B cell (primary cell): ENCODE results near the gene SCG2. TPM values are rescaled to one million over a fixed set of nuclear protein-coding genes. Genes with fewer than 3 reads are reported as not detected.

ENCODE experiments used
- ATAC-seq: fragments of 200-7000 bp; cut with Tn5 transposase; one replicate; pipeline ENCODE4 v1.10.0; 2021; ENCODE audit warnings: low read depth, mild to moderate bottlenecking, moderate number of reproducible peaks, moderate library complexity
- CTCF ChIA-PET: fragments of 350-600 bp; sonication (Branson Sonifier 250); formaldehyde crosslinking; loops from one replicate; lab custom pipeline; 2021; ENCODE audit warnings: antibody characterized with exemption, inconsistent platforms; lab: Charles Lee
- POLR2A ChIA-PET: fragments of 350-600 bp; sonication (Branson Sonifier 250); formaldehyde crosslinking; loops from one replicate; lab custom pipeline; 2021; ENCODE audit warnings: antibody characterized with exemption; lab: Charles Lee
- DNase-seq: peaks from one replicate; pipeline ENCODE4 v3.0.0; 2013
- H2AFZ ChIP-seq: 2 replicates; pipeline ENCODE4 v1.6.1; 2012; ENCODE audit warnings: mild to moderate bottlenecking, low read depth, low read length; ENCODE audit not compliant: insufficient read depth, poor library complexity, severe bottlenecking
- H3K27ac ChIP-seq, 2 donors: 1 replicate in 1 of 2; 2 replicates in 1 of 2; pipeline ENCODE4 v1.5.1; 2012 to 2013; ENCODE audit warnings: low read length in 2 of 2, mild to moderate bottlenecking in 2 of 2, moderate library complexity in 1 of 2
- H3K27me3 ChIP-seq, 4 experiments: fragments of 200-600 bp in 1 of 4; sonication (generic) in 1 of 4; replicated peaks in 1 of 4; 1 replicate in 2 of 4; 2 replicates in 2 of 4; pipeline versions ENCODE4 v1.6.1 to v1.7.0; 2013 to 2016; ENCODE audit warnings: low read length in 3 of 4, mild to moderate bottlenecking in 2 of 4, mixed read lengths in 1 of 4, moderate library complexity in 1 of 4; ENCODE audit not compliant: insufficient read depth in 4 of 4, control insufficient read depth in 3 of 4; ENCODE audit errors: control extremely low read depth in 1 of 4
- H3K36me3 ChIP-seq, 2 experiments: replicated peaks in 1 of 2; 1 replicate in 1 of 2; 2 replicates in 1 of 2; pipeline versions ENCODE4 v1.6.1 to v1.7.1; 2013; ENCODE audit warnings: low read length in 1 of 2; ENCODE audit not compliant: insufficient read depth in 2 of 2, control insufficient read depth in 1 of 2; ENCODE audit errors: control extremely low read depth in 1 of 2, extremely low read depth in 1 of 2
- H3K4me1 ChIP-seq, 2 donors: fragments of 200-600 bp in 1 of 2; sonication (generic) in 1 of 2; 1 replicate in 1 of 2; 2 replicates in 1 of 2; pipeline versions ENCODE4 v1.5.1 to v1.6.1; 2013 to 2017; ENCODE audit warnings: low read length in 2 of 2; ENCODE audit not compliant: control insufficient read depth in 2 of 2, insufficient read depth in 2 of 2
- H3K4me2 ChIP-seq: replicated peaks from 2 replicates; pipeline ENCODE3; 2012; ENCODE audit warnings: mild to moderate bottlenecking, low read depth, low read length; ENCODE audit not compliant: poor library complexity, severe bottlenecking
- H3K4me3 ChIP-seq, 5 experiments: fragments of 200-600 bp in 1 of 5; sonication (generic) in 1 of 5; 1 replicate in 3 of 5; 2 replicates in 2 of 5; pipeline versions ENCODE4 v1.5.1 to v1.7.0; 2011 to 2016; ENCODE audit warnings: low read length in 4 of 5, mild to moderate bottlenecking in 4 of 5, low read depth in 2 of 5, control low read depth in 1 of 5, moderate library complexity in 1 of 5; ENCODE audit not compliant: insufficient read depth in 1 of 5; ENCODE audit errors: control extremely low read depth in 1 of 5, extremely low read depth in 1 of 5
- H3K79me2 ChIP-seq: fragments of 200-600 bp; sonication (generic); one replicate; pipeline ENCODE4 v1.6.0; 2016; ENCODE audit warnings: low read length; ENCODE audit not compliant: control insufficient read depth, insufficient read depth
- H3K9ac ChIP-seq: fragments of 200-600 bp; sonication (generic); 2 replicates; pipeline ENCODE4 v1.6.1; 2017; ENCODE audit warnings: mild to moderate bottlenecking, low read length, moderate library complexity
- H3K9me3 ChIP-seq, 3 donors: one replicate each; pipeline versions ENCODE4 v1.6.1 to v1.7.1; 2013; ENCODE audit warnings: low read length in 2 of 3; ENCODE audit not compliant: control insufficient read depth in 2 of 3, insufficient read depth in 1 of 3; ENCODE audit errors: control extremely low read depth in 1 of 3
- H4K20me1 ChIP-seq: 2 replicates; pipeline ENCODE4 v1.6.0; 2012; ENCODE audit warnings: mild to moderate bottlenecking, low read length; ENCODE audit not compliant: insufficient read depth, control insufficient read depth, poor library complexity, severe bottlenecking
- H3K27ac Mint-ChIP-seq: one replicate; pipeline ENCODE4 v1.8.0; 2021; ENCODE audit warnings: mixed read lengths
- H3K27me3 Mint-ChIP-seq: one replicate; pipeline ENCODE4 v1.8.0; 2021; ENCODE audit warnings: mixed read lengths
- H3K4me1 Mint-ChIP-seq: one replicate; pipeline ENCODE4 v1.8.0; 2021; ENCODE audit warnings: mixed read lengths
- H3K4me3 Mint-ChIP-seq: one replicate; pipeline ENCODE4 v1.8.0; 2021; ENCODE audit warnings: mixed read lengths
- H3K9me3 Mint-ChIP-seq: one replicate; pipeline ENCODE4 v1.8.0; 2022; ENCODE audit warnings: mixed read lengths; ENCODE audit not compliant: insufficient read depth
- EZH2 ChIP-seq: IDR thresholded peaks from 2 replicates; pipeline ENCODE4 v1.6.1; 2012; ENCODE audit warnings: borderline replicate concordance, low read depth, mild to moderate bottlenecking, moderate library complexity, low read length; ENCODE audit not compliant: insufficient read depth, poor library complexity, severe bottlenecking
- WGBS: methylation state at CpG from one replicate; pipeline ENCODE4 v1.1.5; 2013; ENCODE audit warnings: missing lambda C conversion rate; ENCODE audit not compliant: insufficient coverage; 5-methylcytosine and 5-hydroxymethylcytosine counted together
- intact Hi-C: fragments of 100-400 bp; cut with micrococcal nuclease; formaldehyde crosslinking; loops from one replicate; pipeline ENCODE4 v1.10.0; 2022
- polyA plus RNA-seq: library from polyadenylated mRNA; depleted of rRNA; stranded (reverse); fragments of >200 nt; gene quantifications from 2 replicates; pipeline ENCODE4 v1.2.3, GENCODE V29; 2012
- total RNA-seq, 2 donors: library from RNA; stranded (reverse); fragments of 120-200 nt in 1 of 2; gene quantifications; 1 replicate in 1 of 2; 2 replicates in 1 of 2; pipeline versions ENCODE4 v1.2.3 to v1.2.4, GENCODE V29; 2013 to 2022
- TF ChIP-seq, protein P1 (sequence below): fragments of 200-600 bp; IDR thresholded peaks from one replicate; pipeline ENCODE4 v1.8.0; 2022; ENCODE audit warnings: antibody characterized with exemption, mild to moderate bottlenecking

SCG2 gene
- total and polyA plus RNA-seq, 2 donors (not counting 1 experiment from before 2014, with no cell fraction given), result 0.12 to 0.44 TPM

DNA sequence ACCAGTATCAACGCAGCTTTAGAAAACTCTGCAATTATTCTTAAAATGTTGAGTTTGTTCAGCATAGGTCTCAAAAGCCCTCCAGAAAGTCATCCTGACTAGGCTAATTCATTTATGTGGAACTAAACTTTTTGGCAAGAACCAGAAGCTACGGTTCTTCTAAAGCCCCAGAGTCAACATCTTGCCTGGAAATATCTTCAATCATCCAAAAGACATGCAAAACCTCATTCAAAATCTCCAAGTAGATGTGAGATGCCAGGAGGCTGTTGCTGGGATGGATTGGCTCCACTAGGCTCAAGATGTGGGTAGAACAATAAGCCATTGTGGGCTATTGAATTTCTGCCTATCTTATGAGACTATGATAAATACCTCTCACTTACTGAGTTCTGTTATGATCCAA, 2.1 kb upstream of the SCG2 start:
- Mint-ChIP-seq H3K4me1 (peaks cover 2% of the 10 kb centered on the region), H3K27ac (no peak overlapping the region), H3K27me3 (peaks cover 17% of the 10 kb centered on the region), H3K9me3 (no peaks in the 10 kb centered on the region), H3K4me3 (no peak overlapping the region)
- Histone ChIP-seq H3K27me3 (no peaks in the 10 kb centered on the region), H3K4me3 (no peak overlapping the region), H2AFZ (no peak overlapping the region), H3K9me3 (no peaks in the 10 kb centered on the region), H4K20me1 (no peaks in the 10 kb centered on the region), H3K4me1 (no peaks in the 10 kb centered on the region), H3K4me2 (no peak overlapping the region), H3K27ac (no peak overlapping the region), H3K36me3 (no peaks in the 10 kb centered on the region), H3K9ac (no peak overlapping the region), H3K79me2 (no peaks in the 10 kb centered on the region)
- TF ChIP-seq, protein P1, sequence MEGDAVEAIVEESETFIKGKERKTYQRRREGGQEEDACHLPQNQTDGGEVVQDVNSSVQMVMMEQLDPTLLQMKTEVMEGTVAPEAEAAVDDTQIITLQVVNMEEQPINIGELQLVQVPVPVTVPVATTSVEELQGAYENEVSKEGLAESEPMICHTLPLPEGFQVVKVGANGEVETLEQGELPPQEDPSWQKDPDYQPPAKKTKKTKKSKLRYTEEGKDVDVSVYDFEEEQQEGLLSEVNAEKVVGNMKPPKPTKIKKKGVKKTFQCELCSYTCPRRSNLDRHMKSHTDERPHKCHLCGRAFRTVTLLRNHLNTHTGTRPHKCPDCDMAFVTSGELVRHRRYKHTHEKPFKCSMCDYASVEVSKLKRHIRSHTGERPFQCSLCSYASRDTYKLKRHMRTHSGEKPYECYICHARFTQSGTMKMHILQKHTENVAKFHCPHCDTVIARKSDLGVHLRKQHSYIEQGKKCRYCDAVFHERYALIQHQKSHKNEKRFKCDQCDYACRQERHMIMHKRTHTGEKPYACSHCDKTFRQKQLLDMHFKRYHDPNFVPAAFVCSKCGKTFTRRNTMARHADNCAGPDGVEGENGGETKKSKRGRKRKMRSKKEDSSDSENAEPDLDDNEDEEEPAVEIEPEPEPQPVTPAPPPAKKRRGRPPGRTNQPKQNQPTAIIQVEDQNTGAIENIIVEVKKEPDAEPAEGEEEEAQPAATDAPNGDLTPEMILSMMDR, result no peak
- no peak for TF ChIP-seq EZH2
- POLR2A ChIA-PET, result no interaction called here
- DNase-seq (no peak), ATAC-seq (no peak)
- CTCF ChIA-PET, result no interaction called here
- WGBS, result 80% methylated on average over 1 of the region's 2 CpGs
- intact Hi-C loops, result no loop called here

DNA sequence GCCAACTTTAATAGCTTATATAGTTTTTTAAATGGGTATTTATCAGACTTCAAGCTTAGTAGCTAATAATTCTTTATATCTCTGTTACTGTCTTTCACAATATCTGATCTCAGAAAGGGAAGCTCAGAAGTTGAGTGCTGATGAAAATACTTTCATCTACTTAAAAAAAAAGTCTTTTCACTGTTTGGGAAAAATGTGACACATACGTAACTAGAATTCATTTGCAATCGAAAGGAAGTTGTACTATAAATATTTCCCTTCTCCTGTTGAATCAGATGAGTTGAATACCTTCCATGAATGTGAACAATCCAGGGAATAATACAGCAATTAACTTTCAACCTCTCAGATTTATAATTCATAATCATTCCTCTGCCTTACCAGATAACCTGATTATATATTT, 811 bp upstream of the SCG2 start:
- ATAC-seq (no peak), DNase-seq (no peak)
- H3K27ac ChIP-seq, result no peak overlapping the region
- H3K9ac ChIP-seq, result no peak overlapping the region
- H3K36me3 ChIP-seq, result no peaks in the 10 kb centered on the region
- Mint-ChIP-seq H3K4me3 (no peak overlapping the region), H3K27me3 (peaks cover 17% of the 10 kb centered on the region), H3K27ac (no peak overlapping the region), H3K9me3 (no peaks in the 10 kb centered on the region), H3K4me1 (peaks cover 2% of the 10 kb centered on the region)
- H3K27me3 ChIP-seq, result no peaks in the 10 kb centered on the region
- no peak overlapping the region for H3K4me2 ChIP-seq
- no peaks in the 10 kb centered on the region for H3K4me1 ChIP-seq
- ChIA-PET CTCF (interaction anchor here (1.3 kb wide), 1 partner anchor 631 kb away, joined by 3 read pairs; no protein-coding TSS in a partner anchor), POLR2A (no interaction called here)
- H2AFZ ChIP-seq, result no peak overlapping the region
- no peaks in the 10 kb centered on the region for H4K20me1 ChIP-seq
- no peak for TF ChIP-seq EZH2
- TF ChIP-seq, protein P1, result no peak
- no CpG with 5 or more reads among the region's 2 CpGs for WGBS
- H3K79me2 ChIP-seq, result no peaks in the 10 kb centered on the region
- intact Hi-C loops, result no loop called here
- no peaks in the 10 kb centered on the region for H3K9me3 ChIP-seq
- no peak overlapping the region for H3K4me3 ChIP-seq
